Activated T-cell treated with anti-CD3 and anti-CD28 coated beads for 4 hours (primary cell): Measurements from ENCODE around the gene AKAP13.

Experiments used
- DNase-seq: peaks from one replicate; pipeline ENCODE4 v3.0.0-alpha.2; 2020

Gene AKAP13

DNA sequence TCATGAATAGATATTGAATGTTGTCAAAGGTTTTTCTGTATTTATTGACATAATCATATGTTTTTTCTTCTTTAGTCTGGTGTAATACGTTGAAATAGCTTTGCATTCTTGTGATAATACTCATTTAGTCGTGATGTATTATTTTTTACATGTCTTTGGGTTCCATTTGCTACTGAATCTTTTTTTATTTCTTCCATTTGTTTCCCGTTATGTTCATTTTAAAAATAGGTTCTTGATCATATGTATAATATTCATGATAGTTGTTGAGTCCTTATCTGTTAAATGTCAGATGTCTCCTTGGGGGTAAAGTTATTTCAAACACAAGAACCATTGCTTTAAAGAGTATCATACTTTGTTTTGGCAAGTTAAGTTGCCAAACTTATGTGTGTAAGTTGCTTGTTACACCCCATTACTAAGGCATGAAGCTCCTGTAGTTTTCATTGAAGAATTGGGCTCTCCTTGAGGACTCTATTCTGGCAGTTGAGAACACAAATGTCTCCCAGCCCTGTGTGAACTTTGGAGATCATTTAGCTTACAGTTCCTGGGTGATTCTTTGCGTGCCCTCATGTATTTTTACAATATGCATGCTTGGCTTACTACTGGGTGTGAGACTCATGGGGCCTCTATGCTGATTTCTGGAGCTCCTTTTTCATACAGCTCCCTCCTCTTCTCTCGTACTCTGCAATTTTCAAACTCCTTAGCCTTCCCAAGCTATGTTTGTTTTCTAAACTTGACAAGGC, 8.3 kb downstream of the AKAP13 start:
- DNase-seq, result no peak

- DNase-seq, result no peak
Observed at GRCh38 chr15:85389306-85389650, 8.9 kb downstream of the AKAP13 start.

- DNase-seq, result no peak
Observed at GRCh38 chr15:85389772-85390171, 9.4 kb downstream of the AKAP13 start.

- no peak for DNase-seq
Observed at GRCh38 chr15:85393210-85393609, 12.8 kb downstream of the AKAP13 start.

DNA sequence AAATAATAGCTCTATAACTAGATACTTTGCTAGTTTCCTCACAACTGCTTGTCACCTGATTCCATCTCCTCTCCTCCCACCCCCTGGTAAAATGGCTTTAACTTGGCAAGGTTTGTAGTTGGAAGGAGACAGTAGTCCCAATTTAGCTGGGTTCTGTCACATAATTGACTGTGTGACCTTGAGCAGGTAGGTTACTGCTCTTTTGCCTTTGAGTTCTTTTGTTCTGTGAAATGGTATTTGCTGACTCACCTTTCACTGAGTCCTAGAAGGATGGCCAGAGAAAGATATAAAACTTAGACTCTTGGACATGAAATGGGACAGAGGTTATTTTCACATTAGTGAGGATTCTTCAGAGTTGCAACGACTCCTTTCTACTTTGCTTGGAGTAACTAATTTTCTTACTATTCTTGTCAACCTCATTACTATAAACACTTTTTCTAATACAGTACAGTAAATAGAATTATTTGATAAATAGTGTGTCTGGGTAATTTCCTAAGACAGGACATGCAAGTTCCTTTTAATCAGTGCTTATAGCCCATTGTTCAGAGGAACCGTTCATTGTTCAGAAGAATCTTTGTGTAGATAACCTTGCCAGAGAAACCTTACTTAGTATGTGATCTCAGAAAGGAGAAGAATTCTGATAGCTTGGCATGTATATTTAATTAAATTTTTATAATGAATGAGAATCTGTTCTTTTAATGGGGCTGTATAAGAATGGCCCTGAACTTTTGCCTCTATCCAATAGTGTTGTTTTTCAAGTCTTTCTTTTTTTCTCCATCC, 14.3 kb downstream of the AKAP13 start:
- no peak for DNase-seq

- no peak for DNase-seq
Observed at GRCh38 chr15:85396554-85396953, 16.2 kb downstream of the AKAP13 start.

GRCh38 chr15:85397151-85397550, 16.7 kb downstream of the AKAP13 start:
- DNase-seq, result no peak

DNA sequence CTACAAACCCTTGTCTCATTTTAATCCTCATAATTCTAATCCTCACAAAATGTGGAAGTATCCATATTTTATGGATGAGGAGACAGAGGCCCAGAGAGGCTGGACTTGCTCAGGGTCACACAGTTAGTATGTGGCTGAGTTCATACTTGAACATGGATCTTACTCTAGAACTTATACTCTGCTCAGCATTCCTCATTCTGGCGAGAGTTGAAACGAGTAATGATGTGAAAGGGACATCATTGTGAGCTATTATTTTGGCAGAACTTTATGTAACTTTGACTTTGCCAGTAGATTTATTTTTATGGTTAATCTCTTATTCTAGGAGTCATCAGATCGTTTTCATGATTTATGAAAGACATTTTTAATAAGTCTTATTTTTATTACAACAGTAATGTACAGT, 17.5 kb downstream of the AKAP13 start:
- DNase-seq, result no peak

DNA sequence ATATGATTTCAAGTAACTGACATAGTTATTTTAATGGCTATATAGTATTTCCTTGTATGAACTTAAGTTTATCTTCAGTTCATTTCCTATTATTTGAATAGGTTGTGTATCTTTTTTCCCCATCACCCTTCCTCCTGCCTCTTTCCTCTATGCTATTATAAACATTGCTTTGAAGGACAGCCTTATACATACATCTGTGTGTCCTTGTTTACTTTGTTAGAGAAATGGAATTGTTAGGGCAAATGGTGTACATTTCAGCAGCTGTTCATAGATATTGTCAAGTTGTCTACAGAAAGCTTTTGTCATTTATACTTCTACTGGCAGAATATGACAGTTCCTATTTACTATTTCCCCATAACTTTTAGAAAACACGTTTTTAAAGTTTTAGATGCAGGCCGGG, 18.4 kb downstream of the AKAP13 start:
- no peak for DNase-seq

- no peak for DNase-seq
Observed at GRCh38 chr15:85399627-85400026, 19.2 kb downstream of the AKAP13 start.

- DNase-seq, result no peak
Observed at GRCh38 chr15:85400606-85401005, 20.2 kb downstream of the AKAP13 start.

DNA sequence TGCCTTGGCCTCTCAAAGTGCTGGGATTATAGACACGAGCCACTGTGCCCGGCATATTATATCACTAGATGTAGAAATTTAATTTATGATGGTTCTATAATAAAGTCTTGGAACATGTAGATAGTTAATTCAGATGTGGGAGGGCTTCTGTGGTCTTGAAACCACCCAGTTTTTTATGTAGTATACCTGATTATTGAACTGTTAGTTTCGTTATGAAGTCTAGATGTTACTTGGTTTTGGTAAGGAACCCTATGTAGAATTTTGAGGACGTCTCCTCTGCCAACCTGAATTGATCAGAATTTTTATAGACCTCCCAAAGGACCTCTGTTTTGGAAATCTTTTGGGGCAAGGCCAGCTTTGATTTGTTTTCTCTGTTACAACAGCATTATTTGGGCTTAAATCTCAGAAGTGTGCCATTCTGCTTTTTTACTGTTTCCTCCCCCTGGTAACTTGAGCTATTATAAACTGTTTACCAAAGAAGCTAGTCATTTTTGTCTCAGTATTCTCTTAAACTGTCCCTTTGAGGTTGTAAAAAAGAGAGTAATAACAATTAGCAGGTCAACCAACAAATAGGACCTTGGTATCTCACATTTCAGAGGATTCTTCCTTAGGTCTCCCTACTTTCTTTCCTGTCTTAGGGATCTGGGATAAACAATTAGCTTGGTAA, 20.8 kb downstream of the AKAP13 start:
- no peak for DNase-seq

GRCh38 chr15:85402195-85402881, 21.9 kb downstream of the AKAP13 start:
- no peak for DNase-seq

- DNase-seq, result no peak
Observed at GRCh38 chr15:85403745-85404144, 23.3 kb downstream of the AKAP13 start.

DNA sequence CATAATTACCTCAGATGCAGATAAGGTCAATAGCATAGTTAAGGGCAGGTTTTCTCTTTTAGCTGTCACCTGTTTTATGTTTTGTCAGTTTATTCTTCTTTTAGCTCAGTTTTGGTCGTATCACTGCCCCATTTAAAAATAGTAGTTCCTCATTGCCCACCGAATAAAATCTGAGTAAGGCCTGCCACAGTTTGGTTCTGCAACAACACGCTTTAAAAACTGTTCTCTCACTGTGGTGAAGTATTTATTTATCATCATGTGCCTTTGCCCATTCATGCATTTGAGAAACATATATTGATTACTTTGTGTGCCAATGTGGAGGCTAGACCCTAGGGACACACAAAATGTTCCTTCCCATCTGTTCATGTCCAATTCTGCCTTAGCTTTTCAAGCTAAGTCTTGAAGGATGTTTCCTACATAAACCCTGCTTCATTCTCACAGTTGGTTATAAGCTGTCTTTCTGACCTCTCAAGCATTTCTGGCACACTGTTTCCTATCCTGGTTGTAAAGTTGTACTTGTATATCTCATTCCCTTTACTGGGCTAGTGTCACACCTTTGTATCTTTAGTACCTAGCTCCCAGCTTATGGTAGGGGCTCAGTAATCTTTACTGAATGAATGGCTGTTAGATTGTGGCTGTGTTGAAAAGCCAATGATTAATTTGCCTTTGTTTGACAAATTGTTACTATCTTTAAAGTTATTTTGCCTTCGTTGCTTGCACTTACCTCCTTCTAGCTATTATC, 23.9 kb downstream of the AKAP13 start:
- DNase-seq, result no peak

DNA sequence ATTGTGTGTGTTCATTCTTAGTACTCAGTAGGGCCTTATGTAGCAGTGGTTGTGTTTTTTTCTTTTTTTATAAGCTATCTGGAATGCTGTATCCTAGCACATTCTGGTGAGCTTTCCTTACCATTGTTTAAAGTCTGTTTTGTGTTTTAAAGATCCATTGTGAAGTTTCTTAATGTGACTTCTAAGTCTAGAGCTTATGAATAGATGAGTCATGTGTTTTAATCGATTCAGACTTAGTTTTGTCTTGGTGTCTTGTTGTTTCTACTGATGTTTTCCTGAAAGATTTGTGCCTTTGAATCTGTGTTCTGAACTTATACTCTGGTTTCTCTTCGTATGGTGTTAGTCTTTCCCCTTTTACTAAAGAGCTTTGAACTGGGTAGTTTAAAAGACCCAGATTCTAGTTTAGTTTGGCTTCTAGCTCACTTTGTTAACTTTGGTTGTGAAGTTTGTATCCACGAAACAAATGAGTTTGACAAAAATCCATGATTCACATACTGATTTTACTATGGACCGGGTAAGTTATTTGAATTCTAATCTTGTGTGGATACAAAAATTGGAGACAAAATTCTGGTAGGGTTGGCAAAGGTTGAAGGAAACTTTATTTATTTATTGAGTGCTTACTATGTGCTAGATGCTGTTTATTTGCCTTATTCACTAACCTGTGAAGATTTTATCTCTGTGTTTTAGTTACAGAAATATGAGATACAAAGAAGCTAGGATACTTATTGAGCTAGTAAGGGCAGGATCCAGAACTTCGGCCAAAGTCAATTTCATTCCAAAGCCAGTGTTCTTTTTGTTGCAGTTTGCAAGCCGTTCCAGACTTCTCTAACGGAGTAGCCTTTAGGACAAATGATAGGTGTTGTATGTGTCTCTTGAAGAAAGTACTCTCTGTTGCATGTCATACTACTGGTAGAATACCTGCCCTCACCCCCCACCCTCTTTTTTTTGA, 24.8 kb downstream of the AKAP13 start:
- no peak for DNase-seq

DNA sequence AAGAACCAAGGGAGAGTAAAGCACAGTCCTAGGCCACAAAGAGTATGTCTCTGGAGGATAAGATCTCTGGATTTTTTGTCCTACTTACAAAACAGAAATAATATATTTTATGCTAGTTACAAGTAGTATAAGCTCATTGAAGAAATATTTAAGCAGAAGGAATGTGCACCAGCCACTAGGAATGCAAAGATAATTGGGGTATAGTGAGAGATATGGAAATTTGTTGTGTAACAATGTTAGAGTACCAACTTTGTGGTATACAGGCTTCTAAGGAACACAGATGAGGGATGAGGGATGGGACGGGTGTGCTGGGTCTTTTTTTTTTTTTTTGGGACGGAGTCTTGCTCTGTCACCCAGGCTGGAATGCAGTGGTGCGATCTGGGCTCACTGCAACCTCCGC, 26.5 kb downstream of the AKAP13 start:
- no peak for DNase-seq

DNA sequence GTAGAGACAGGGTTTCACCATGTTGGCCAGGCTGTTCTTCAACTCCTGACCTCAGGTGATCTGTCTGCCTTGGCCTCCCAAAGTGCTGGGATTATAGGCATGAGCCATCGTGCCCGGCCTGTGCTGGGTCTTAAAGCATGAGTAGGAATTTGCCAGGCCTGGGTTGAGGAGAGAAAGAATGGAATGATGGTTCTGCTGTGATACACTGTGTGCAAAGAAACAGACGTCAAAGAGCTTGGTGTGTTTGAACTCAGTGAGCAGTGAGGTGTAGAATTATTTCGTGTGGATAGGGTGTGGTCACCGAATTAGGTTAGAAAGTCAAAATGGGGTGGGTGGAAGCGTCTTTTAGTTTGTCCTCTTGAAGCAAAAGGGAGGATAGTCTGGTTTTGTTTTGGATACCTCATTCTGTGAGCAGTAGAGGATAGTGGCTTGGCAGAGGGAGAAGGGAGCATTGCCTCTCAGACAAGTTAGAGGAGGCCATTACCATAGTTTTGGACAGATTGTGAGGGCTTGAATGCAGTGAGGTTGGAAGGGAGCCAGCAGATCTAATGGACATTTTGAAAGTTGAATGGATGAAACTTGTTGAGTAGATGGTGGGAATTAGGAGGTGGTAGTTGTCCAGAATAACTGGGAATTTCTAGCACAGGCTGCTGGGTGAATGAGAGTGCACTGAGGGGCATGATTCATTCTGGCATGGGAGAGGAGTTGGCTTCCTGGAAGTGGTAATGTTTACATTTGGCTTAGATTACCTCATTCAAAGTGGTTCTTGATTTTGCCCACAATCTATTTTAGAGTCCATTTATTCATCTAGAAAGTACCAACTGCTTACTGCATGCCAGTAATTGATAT, 27.2 kb downstream of the AKAP13 start:
- peak; percentile 11 for DNase-seq

GRCh38 chr15:85408270-85408746, 27.9 kb downstream of the AKAP13 start:
- peak; percentile 21 for DNase-seq

GRCh38 chr15:85412066-85412465, 31.7 kb downstream of the AKAP13 start:
- no peak for DNase-seq
